IMR-90 (cell line): ENCODE results near the gene CDADC1. TPM values are rescaled to one million over a fixed set of nuclear protein-coding genes. Genes with fewer than 3 reads are reported as not detected.

Experiments used
- ATAC-seq: fragments of 200-7000 bp; cut with Tn5 transposase; 2 replicates; pipeline ENCODE4 v1.9.1; 2020; ENCODE audit warnings: low read depth, mild to moderate bottlenecking, moderate library complexity
- BruUV-seq: library from RNA; stranded (reverse); fragments of 400-500 nt; replicated peaks from 2 replicates; lab custom pipeline; 2021; lab: Mats Ljungman, UMichigan
- CTCF ChIA-PET: fragments of 300-600 bp; formaldehyde crosslinking; extraction: SDS; loops from one replicate; lab custom pipeline; 2021; ENCODE audit warnings: antibody characterized with exemption; lab: Yijun Ruan, JAX
- POLR2A ChIA-PET: fragments of 300-600 bp; sonication (Branson Sonifier 250); formaldehyde crosslinking; loops from one replicate; lab custom pipeline; 2022; ENCODE audit warnings: antibody characterized with exemption; ENCODE audit not compliant: unreplicated experiment; lab: Charles Lee
- DNase-seq: peaks from one replicate; pipeline ENCODE4 v3.0.0; 2013
- H2AFZ ChIP-seq: replicated peaks from 2 replicates; pipeline ENCODE3; 2013; ENCODE audit warnings: low read length, mild to moderate bottlenecking; ENCODE audit not compliant: poor library complexity
- H2AK5ac ChIP-seq: 2 replicates; pipeline ENCODE4 v1.6.1; 2013; ENCODE audit warnings: low read depth, low read length, inconsistent platforms
- H2AK9ac ChIP-seq: replicated peaks from 2 replicates; pipeline ENCODE3; 2013; ENCODE audit warnings: mild to moderate bottlenecking, low read depth, low read length, moderate library complexity; ENCODE audit not compliant: poor library complexity
- H2BK120ac ChIP-seq: 2 replicates; pipeline ENCODE4 v1.6.1; 2013; ENCODE audit warnings: low read depth, low read length, inconsistent platforms
- H2BK15ac ChIP-seq: 3 replicates; pipeline ENCODE4 v1.6.1; 2013; ENCODE audit warnings: low read depth, low read length, inconsistent platforms
- H2BK20ac ChIP-seq: 2 replicates; pipeline ENCODE4 v1.6.1; 2013; ENCODE audit warnings: low read depth, mild to moderate bottlenecking, inconsistent platforms, low read length, moderate library complexity
- H2BK5ac ChIP-seq: 2 replicates; pipeline ENCODE4 v1.6.1; 2013; ENCODE audit warnings: mild to moderate bottlenecking, low read depth, low read length, inconsistent platforms; ENCODE audit not compliant: poor library complexity, severe bottlenecking
- H3K14ac ChIP-seq: replicated peaks from 2 replicates; pipeline ENCODE4 v1.6.1; 2013; ENCODE audit warnings: low read depth, low read length, inconsistent platforms
- H3K18ac ChIP-seq: 2 replicates; pipeline ENCODE4 v1.6.1; 2013; ENCODE audit warnings: low read depth, low read length, control low read depth
- H3K23ac ChIP-seq: 2 replicates; pipeline ENCODE4 v1.6.1; 2013; ENCODE audit warnings: low read depth, low read length, inconsistent platforms
- H3K27ac ChIP-seq: 2 replicates; pipeline ENCODE4 v1.5.1; 2013; ENCODE audit warnings: mild to moderate bottlenecking, control low read depth, low read length; ENCODE audit not compliant: insufficient read depth
- H3K27me3 ChIP-seq: 2 replicates; pipeline ENCODE4 v1.6.1; 2013; ENCODE audit warnings: low read length; ENCODE audit not compliant: control insufficient read depth, insufficient read depth
- H3K36me3 ChIP-seq: 2 replicates; pipeline ENCODE4 v1.6.1; 2013; ENCODE audit warnings: low read length, mixed read lengths; ENCODE audit not compliant: control insufficient read depth, insufficient read depth
- H3K4ac ChIP-seq: 2 replicates; pipeline ENCODE4 v1.6.1; 2013; ENCODE audit warnings: low read depth, low read length, inconsistent platforms
- H3K4me1 ChIP-seq: 2 replicates; pipeline ENCODE4 v1.6.1; 2013; ENCODE audit warnings: low read length, mixed read lengths; ENCODE audit not compliant: control insufficient read depth, insufficient read depth
- H3K4me2 ChIP-seq: 2 replicates; pipeline ENCODE4 v1.6.1; 2013; ENCODE audit warnings: low read depth, mild to moderate bottlenecking, control low read depth, low read length, moderate library complexity
- H3K4me3 ChIP-seq: 2 replicates; pipeline ENCODE4 v1.5.1; 2013; ENCODE audit warnings: low read depth, mild to moderate bottlenecking, control low read depth, low read length, moderate library complexity; ENCODE audit not compliant: insufficient read depth
- H3K56ac ChIP-seq: 2 replicates; pipeline ENCODE4 v1.6.1; 2013; ENCODE audit warnings: low read length, inconsistent platforms; ENCODE audit not compliant: insufficient read depth; ENCODE audit errors: extremely low read depth
- H3K79me1 ChIP-seq, 2 experiments: 2 replicates each; pipeline ENCODE4 v1.6.1; 2013; ENCODE audit warnings: low read length in 2 of 2, inconsistent platforms in 1 of 2, low read depth in 1 of 2
- H3K9ac ChIP-seq: 2 replicates; pipeline ENCODE4 v1.6.1; 2013; ENCODE audit warnings: low read depth, low read length, control low read depth
- H3K9me1 ChIP-seq: 2 replicates; pipeline ENCODE4 v1.6.1; 2013; ENCODE audit warnings: low read length, inconsistent platforms; ENCODE audit not compliant: insufficient read depth
- H3K9me3 ChIP-seq: 2 replicates; pipeline ENCODE4 v1.6.1; 2013; ENCODE audit warnings: low read length; ENCODE audit not compliant: control insufficient read depth, insufficient read depth
- H4K20me1 ChIP-seq: 2 replicates; pipeline ENCODE4 v1.6.1; 2013; ENCODE audit warnings: low read length, inconsistent platforms; ENCODE audit not compliant: insufficient read depth
- H4K5ac ChIP-seq: 2 replicates; pipeline ENCODE4 v1.6.1; 2013; ENCODE audit warnings: mild to moderate bottlenecking, low read depth, low read length, control low read depth
- H4K8ac ChIP-seq, 2 experiments: 2 replicates each; pipeline ENCODE4 v1.6.1; 2013; ENCODE audit warnings: low read depth in 2 of 2, low read length in 2 of 2, control low read depth in 1 of 2, inconsistent platforms in 1 of 2
- H4K91ac ChIP-seq: 2 replicates; pipeline ENCODE4 v1.6.1; 2013; ENCODE audit warnings: low read depth, low read length, inconsistent platforms; ENCODE audit not compliant: insufficient read depth
- BHLHE40 ChIP-seq: fragments of 150-350 bp; IDR thresholded peaks from 2 replicates; pipeline ENCODE4 v1.6.1; 2016; ENCODE audit warnings: mild to moderate bottlenecking, low read depth, low read length
- CEBPB ChIP-seq: IDR thresholded peaks from 2 replicates; pipeline ENCODE4 v1.6.1; 2012; ENCODE audit warnings: low read depth, low read length, improper control_type of control experiment
- CTCF ChIP-seq: conservative IDR thresholded peaks from 2 replicates; pipeline ENCODE4 v1.5.1; 2012; ENCODE audit warnings: mild to moderate bottlenecking, low read depth, low read length, improper control_type of control experiment
- FOS ChIP-seq: fragments of 150-350 bp; IDR thresholded peaks from 2 replicates; pipeline ENCODE4 v1.6.1; 2016; ENCODE audit warnings: low read depth, low read length
- MXI1 ChIP-seq: IDR thresholded peaks from 2 replicates; pipeline ENCODE4 v1.6.1; 2012; ENCODE audit warnings: low read depth, mild to moderate bottlenecking, low read length, moderate library complexity, borderline replicate concordance
- NFE2L2 ChIP-seq: fragments of 150-350 bp; IDR thresholded peaks from 2 replicates; pipeline ENCODE4 v1.6.1; 2016; ENCODE audit warnings: low read depth, mild to moderate bottlenecking, low read length
- RFX5 ChIP-seq: IDR thresholded peaks from 2 replicates; pipeline ENCODE4 v1.8.0; 2012; ENCODE audit warnings: low read depth, mild to moderate bottlenecking, low read length, moderate library complexity
- SMC3 ChIP-seq: fragments of 150-350 bp; IDR thresholded peaks from 2 replicates; pipeline ENCODE4 v1.6.1; 2016; ENCODE audit warnings: low read depth, mild to moderate bottlenecking, antibody characterized with exemption, low read length, moderate library complexity
- USF2 ChIP-seq: fragments of 150-350 bp; IDR thresholded peaks from 2 replicates; pipeline ENCODE4 v1.6.1; 2017; ENCODE audit warnings: mild to moderate bottlenecking, antibody characterized with exemption, low read length, low read depth
- WGBS, 2 experiments: methylation state at CpG; one replicate each; pipeline versions ENCODE4 v1.1.5 to v1.1.7; 2013; ENCODE audit warnings: missing lambda C conversion rate in 2 of 2; ENCODE audit not compliant: insufficient read length in 1 of 2; ENCODE audit errors: extremely low coverage in 2 of 2; 5-methylcytosine and 5-hydroxymethylcytosine counted together
- dilution Hi-C: fragments of 300-500 bp; cut with HindIII; formaldehyde crosslinking; loops from one replicate; pipeline ENCODE4 v1.14.3; 2018; ENCODE audit warnings: low sequenced_read_pairs; ENCODE audit not compliant: unreplicated experiment
- in situ Hi-C: fragments of 300-500 bp; cut with MboI; formaldehyde crosslinking; loops from 3 replicates; pipeline ENCODE4 v1.14.3; 2019; ENCODE audit warnings: low sequenced_read_pairs, inconsistent platforms, mixed read lengths
- intact Hi-C: fragments of 100-400 bp; cut with micrococcal nuclease; formaldehyde crosslinking; loops from 2 replicates; pipeline ENCODE4 v1.10.0; 2022
- polyA plus RNA-seq, 3 experiments: library from polyadenylated mRNA; depleted of rRNA; stranded (reverse); fragments of >200 nt; gene quantifications; 2 replicates each; pipeline ENCODE4 v1.2.3, GENCODE V29; 2012; ENCODE audit warnings: low replicate concordance in 1 of 3
- total RNA-seq: library from RNA; depleted of rRNA; stranded (reverse); fragments of >200 nt; gene quantifications from 2 replicates; pipeline ENCODE4 v1.2.3, GENCODE V29; 2012

Gene CDADC1
- total and polyA plus RNA-seq, 2 of the 4 experiments (the other 2 are of a cell fraction): 0.54 to 2.6 TPM

- H3K4me2 ChIP-seq: no peak overlapping the region
- H3K9ac ChIP-seq: no peak overlapping the region
- dilution Hi-C loops: no loop called here
- H3K4me3 ChIP-seq: no peak overlapping the region
- no peak overlapping the region for H2AK5ac ChIP-seq
- H3K23ac ChIP-seq: no peak overlapping the region
- H2AFZ ChIP-seq: no peak overlapping the region
- no peaks in the 10 kb centered on the region for H3K9me3 ChIP-seq
- no peak overlapping the region for H3K18ac ChIP-seq
- no peak overlapping the region for H3K4ac ChIP-seq
- H3K4me1 ChIP-seq: no peaks in the 10 kb centered on the region
- H3K79me1 ChIP-seq: peaks cover 19 to 32% of the 10 kb centered on the region in 2 experiments
- peaks cover 9% of the 10 kb centered on the region for H3K36me3 ChIP-seq
- H3K56ac ChIP-seq: no peak overlapping the region
- WGBS, 2 experiments: no CpG with 5 or more reads among the region's 5 CpGs
- H3K14ac ChIP-seq: no peak overlapping the region
- peaks cover 6% of the 10 kb centered on the region; the same call in 1 of the 2 replicates for H3K9me1 ChIP-seq
- in situ Hi-C loops: no loop called here
- intact Hi-C loops: no loop called here
- no peak for DNase-seq
- ChIA-PET CTCF (interaction anchor here (0.7 kb wide), 1 partner anchor 9 kb away, joined by 3 read pairs; no protein-coding TSS in a partner anchor), POLR2A (no interaction called here)
- no peak overlapping the region for H2BK15ac ChIP-seq
- ATAC-seq: no peak
- H4K20me1 ChIP-seq: no peaks in the 10 kb centered on the region
- H3K27me3 ChIP-seq: no peaks in the 10 kb centered on the region
- no peak overlapping the region for H2AK9ac ChIP-seq
- H2BK5ac ChIP-seq: no peak overlapping the region
- H4K8ac ChIP-seq: no peak overlapping the region
- H4K5ac ChIP-seq: no peak overlapping the region
- no peak overlapping the region for H4K91ac ChIP-seq
- no TSS peak for BruUV-seq
- TF ChIP-seq CTCF: no peak
- no peak for TF ChIP-seq USF2
- TF ChIP-seq FOS: no peak
- TF ChIP-seq CEBPB: no peak
- TF ChIP-seq RFX5: no peak
- TF ChIP-seq MXI1: no peak
- no peak for TF ChIP-seq BHLHE40
- TF ChIP-seq SMC3: no peak
- no peak for TF ChIP-seq NFE2L2
- no peak overlapping the region for H2BK120ac ChIP-seq
- no peak overlapping the region for H3K27ac ChIP-seq
- no peak overlapping the region for H2BK20ac ChIP-seq
These were observed 3.6 kb downstream of the CDADC1 start for GRCh38 chr13:49251326-49251725.
